HL-60 (cell line): ENCODE measurements around the gene SETD1B.

Source experiments
- DNase-seq, 2 experiments: peaks; one replicate each; pipeline ENCODE4 v3.0.0-alpha.2; 2010 to 2020; ENCODE audit warnings: low read depth in 1 of 2, low spot score in 1 of 2
- H3K27ac ChIP-seq: fragments of 250-450 bp; sonication (Bioruptor Pico); replicated peaks from 2 replicates; pipeline ENCODE4 v1.5.1; 2020; ENCODE audit warnings: mild to moderate bottlenecking, moderate library complexity
- H3K27me3 ChIP-seq: fragments of 250-450 bp; sonication (Bioruptor Pico); 2 replicates; pipeline ENCODE4 v1.5.1; 2021; ENCODE audit warnings: mild to moderate bottlenecking, moderate library complexity; ENCODE audit not compliant: insufficient read depth, poor library complexity, severe bottlenecking
- H3K4me3 ChIP-seq: replicated peaks from 2 replicates; pipeline ENCODE4 v1.5.1; 2011; ENCODE audit warnings: mild to moderate bottlenecking, control low read depth, low read length; ENCODE audit not compliant: insufficient read depth
- CTCF ChIP-seq: IDR thresholded peaks from one replicate; pipeline ENCODE4 v1.5.1; 2011; ENCODE audit warnings: low read length, control low read depth, inconsistent platforms; ENCODE audit not compliant: insufficient read depth
- GABPA ChIP-seq: IDR thresholded peaks from 2 replicates; pipeline ENCODE4 v1.6.1; 2012; ENCODE audit warnings: low read depth
- POLR2AphosphoS5 ChIP-seq: IDR thresholded peaks from 2 replicates; pipeline ENCODE4 v1.6.1; 2012; ENCODE audit warnings: low read depth
- SPI1 ChIP-seq: IDR thresholded peaks from 2 replicates; pipeline ENCODE4 v1.6.1; 2012; ENCODE audit warnings: low read depth, mild to moderate bottlenecking, borderline replicate concordance
- TF ChIP-seq, protein P1 (sequence below): IDR thresholded peaks from 2 replicates; pipeline ENCODE4 v1.6.1; 2012; ENCODE audit warnings: low read depth; ENCODE audit not compliant: insufficient replicate concordance

Gene SETD1B

GRCh38 chr12:121815263-121815662, 11.5 kb downstream of the SETD1B start:
- no peak for TF ChIP-seq GABPA
- no peak for TF ChIP-seq SPI1
- no peak for TF ChIP-seq CTCF
- TF ChIP-seq, protein P1, sequence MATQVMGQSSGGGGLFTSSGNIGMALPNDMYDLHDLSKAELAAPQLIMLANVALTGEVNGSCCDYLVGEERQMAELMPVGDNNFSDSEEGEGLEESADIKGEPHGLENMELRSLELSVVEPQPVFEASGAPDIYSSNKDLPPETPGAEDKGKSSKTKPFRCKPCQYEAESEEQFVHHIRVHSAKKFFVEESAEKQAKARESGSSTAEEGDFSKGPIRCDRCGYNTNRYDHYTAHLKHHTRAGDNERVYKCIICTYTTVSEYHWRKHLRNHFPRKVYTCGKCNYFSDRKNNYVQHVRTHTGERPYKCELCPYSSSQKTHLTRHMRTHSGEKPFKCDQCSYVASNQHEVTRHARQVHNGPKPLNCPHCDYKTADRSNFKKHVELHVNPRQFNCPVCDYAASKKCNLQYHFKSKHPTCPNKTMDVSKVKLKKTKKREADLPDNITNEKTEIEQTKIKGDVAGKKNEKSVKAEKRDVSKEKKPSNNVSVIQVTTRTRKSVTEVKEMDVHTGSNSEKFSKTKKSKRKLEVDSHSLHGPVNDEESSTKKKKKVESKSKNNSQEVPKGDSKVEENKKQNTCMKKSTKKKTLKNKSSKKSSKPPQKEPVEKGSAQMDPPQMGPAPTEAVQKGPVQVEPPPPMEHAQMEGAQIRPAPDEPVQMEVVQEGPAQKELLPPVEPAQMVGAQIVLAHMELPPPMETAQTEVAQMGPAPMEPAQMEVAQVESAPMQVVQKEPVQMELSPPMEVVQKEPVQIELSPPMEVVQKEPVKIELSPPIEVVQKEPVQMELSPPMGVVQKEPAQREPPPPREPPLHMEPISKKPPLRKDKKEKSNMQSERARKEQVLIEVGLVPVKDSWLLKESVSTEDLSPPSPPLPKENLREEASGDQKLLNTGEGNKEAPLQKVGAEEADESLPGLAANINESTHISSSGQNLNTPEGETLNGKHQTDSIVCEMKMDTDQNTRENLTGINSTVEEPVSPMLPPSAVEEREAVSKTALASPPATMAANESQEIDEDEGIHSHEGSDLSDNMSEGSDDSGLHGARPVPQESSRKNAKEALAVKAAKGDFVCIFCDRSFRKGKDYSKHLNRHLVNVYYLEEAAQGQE = no peak
- TF ChIP-seq POLR2AphosphoS5 = no peak
- H3K27me3 ChIP-seq = no peaks in the 10 kb centered on the region
- DNase-seq = no peak

GRCh38 chr12:121816925-121817647, 13.3 kb downstream of the SETD1B start:
- Histone ChIP-seq H3K27ac (no peak overlapping the region), H3K4me3 (no peak overlapping the region), H3K27me3 (no peaks in the 10 kb centered on the region)
- TF ChIP-seq SPI1 (no peak), CTCF (no peak), POLR2AphosphoS5 (no peak), GABPA (no peak)
- TF ChIP-seq, protein P1 = no peak
- no peak for DNase-seq

More at GRCh38 chr12:121815263-121815662, 11.5 kb downstream of the SETD1B start:
- Histone ChIP-seq H3K4me3 (no peak overlapping the region), H3K27ac (no peak overlapping the region)

- TF ChIP-seq GABPA (no peak), SPI1 (no peak), POLR2AphosphoS5 (no peak), CTCF (no peak)
- TF ChIP-seq, protein P1 = no peak
- no peak overlapping the region for H3K27ac ChIP-seq
- no peaks in the 10 kb centered on the region for H3K27me3 ChIP-seq
- H3K4me3 ChIP-seq = no peak overlapping the region
- DNase-seq = no peak
Measured at GRCh38 chr12:121817648-121818043, 13.8 kb downstream of the SETD1B start.
